Ovary (tissue), 9 donors: ENCODE results near the gene CCDC194. TPM values are rescaled to one million over a fixed set of nuclear protein-coding genes. Genes with fewer than 3 reads are reported as not detected.

Experiments
- DNase-seq, 5 donors: peaks; one replicate each; pipeline ENCODE4 v3.0.0-alpha.2; 2019 to 2020
- H3K27ac ChIP-seq, 2 donors: fragments of 200-600 bp; one replicate each; pipeline versions ENCODE4 v1.5.1 to v1.8.0; 2019 to 2022
- H3K27me3 ChIP-seq: fragments of 200-600 bp; one replicate; pipeline ENCODE4 v1.8.0; 2022
- H3K36me3 ChIP-seq: fragments of 200-600 bp; sonication (generic); one replicate; pipeline ENCODE4 v1.5.1; 2019
- H3K4me1 ChIP-seq: one replicate; pipeline ENCODE4 v1.8.1; 2013; ENCODE audit warnings: mild to moderate bottlenecking, moderate library complexity; ENCODE audit not compliant: insufficient read depth
- H3K4me3 ChIP-seq: fragments of 200-600 bp; sonication (generic); one replicate; pipeline ENCODE4 v1.5.1; 2017
- H3K9me3 ChIP-seq, 2 donors: fragments of 200-600 bp in 1 of 2; sonication (generic) in 1 of 2; one replicate each; pipeline versions ENCODE4 v1.5.1 to v1.8.1; 2013 to 2019; ENCODE audit warnings: mild to moderate bottlenecking in 1 of 2, moderate library complexity in 1 of 2
- EP300 ChIP-seq: sonication (generic); formaldehyde crosslinking; IDR thresholded peaks from one replicate; pipeline ENCODE4 v1.6.1; 2017; ENCODE audit warnings: antibody characterized with exemption
- POLR2A ChIP-seq: fragments of 450-650 bp; IDR thresholded peaks from one replicate; pipeline ENCODE4 v1.6.1; 2017; ENCODE audit warnings: antibody characterized with exemption, mild to moderate bottlenecking, moderate library complexity
- WGBS, 3 donors: extraction: QIAGEN DNeasy Blood & Tissue Kit in 1 of 3; methylation state at CpG; one replicate each; pipeline versions ENCODE4 v1.1.5 to v1.1.7; 2013 to 2017; 5-methylcytosine and 5-hydroxymethylcytosine counted together
- intact Hi-C, 4 donors: fragments of 100-400 bp; cut with DNase I; formaldehyde crosslinking; loops; one replicate each; pipeline versions ENCODE4 v1.11.0 to v1.15.1; 2022 to 2023
- polyA plus RNA-seq, 2 donors: library from polyadenylated mRNA; stranded (reverse); fragments of 200-250 nt in 1 of 2; fragments of 350-450 nt in 1 of 2; fragmentation: Illumina TruSeq in 1 of 2; extraction: RNeasy Lipid Tissue Mini Kit (QIAGEN cat#74804) in 1 of 2; gene quantifications; one replicate each; pipeline ENCODE4 v1.2.3, GENCODE V29; 2013 to 2014
- total RNA-seq, 7 donors: library from RNA; depleted of rRNA in 2 of 7; stranded (reverse); fragments of >200 nt in 2 of 7; fragmentation: NEBNext Ultra II Directional in 3 of 7; extraction: Animal tissue kit (Norgen Biotek cat#: 25700) in 3 of 7; gene quantifications; one replicate each; pipeline versions ENCODE4 v1.1.0 to v1.2.4, GENCODE V29; 2016 to 2023
- TF ChIP-seq, protein P1 (sequence below), 3 donors: fragments of 450-650 bp in 2 of 3; fragments of 200-600 bp in 1 of 3; IDR thresholded peaks; one replicate each; pipeline versions ENCODE4 v1.5.1 to v1.8.0; 2016 to 2022; ENCODE audit warnings: antibody characterized with exemption in 3 of 3, mild to moderate bottlenecking in 1 of 3
- donor health status: DM: no; HTN: no; CAD: no; lungs with moderate emphysema.
- donor health status: DM: no; HTN: no; CAD: no.
- donor health status: Bipolar disorder and iron deficiency.
- donor health status: DM: yes; HTN: yes; CAD: no.
- donor health status: DM: no; HTN: no; CAD: no.
- donor health status: DM: yes; HTN: yes; CAD: no.

Gene CCDC194
- total and polyA plus RNA-seq, 9 donors, result 0.69 to 13.6 (median 5.7) TPM

DNA sequence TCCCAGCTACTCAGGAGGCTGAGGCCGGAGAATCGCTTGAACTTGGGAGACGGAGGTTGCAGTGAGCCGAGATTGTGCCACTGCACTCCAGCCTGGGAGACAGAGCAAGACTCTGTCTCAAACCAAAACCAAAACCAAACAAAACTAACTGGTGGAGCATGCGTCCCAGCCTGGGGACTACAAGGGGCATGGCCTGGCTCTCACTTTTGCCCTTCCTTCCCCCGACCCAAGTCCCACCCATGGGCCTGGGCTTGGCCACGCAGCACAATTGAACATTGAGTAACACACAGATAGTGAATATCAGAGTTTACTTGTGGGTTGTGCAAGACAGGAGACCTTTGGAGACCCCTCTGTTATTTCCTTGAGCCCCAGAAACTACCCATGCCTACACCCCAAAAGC is 41.2 kb upstream of the CCDC194 start:
- TF ChIP-seq EP300 (no peak), POLR2A (no peak)
- TF ChIP-seq, protein P1, sequence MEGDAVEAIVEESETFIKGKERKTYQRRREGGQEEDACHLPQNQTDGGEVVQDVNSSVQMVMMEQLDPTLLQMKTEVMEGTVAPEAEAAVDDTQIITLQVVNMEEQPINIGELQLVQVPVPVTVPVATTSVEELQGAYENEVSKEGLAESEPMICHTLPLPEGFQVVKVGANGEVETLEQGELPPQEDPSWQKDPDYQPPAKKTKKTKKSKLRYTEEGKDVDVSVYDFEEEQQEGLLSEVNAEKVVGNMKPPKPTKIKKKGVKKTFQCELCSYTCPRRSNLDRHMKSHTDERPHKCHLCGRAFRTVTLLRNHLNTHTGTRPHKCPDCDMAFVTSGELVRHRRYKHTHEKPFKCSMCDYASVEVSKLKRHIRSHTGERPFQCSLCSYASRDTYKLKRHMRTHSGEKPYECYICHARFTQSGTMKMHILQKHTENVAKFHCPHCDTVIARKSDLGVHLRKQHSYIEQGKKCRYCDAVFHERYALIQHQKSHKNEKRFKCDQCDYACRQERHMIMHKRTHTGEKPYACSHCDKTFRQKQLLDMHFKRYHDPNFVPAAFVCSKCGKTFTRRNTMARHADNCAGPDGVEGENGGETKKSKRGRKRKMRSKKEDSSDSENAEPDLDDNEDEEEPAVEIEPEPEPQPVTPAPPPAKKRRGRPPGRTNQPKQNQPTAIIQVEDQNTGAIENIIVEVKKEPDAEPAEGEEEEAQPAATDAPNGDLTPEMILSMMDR (IDR thresholded peaks at IDR 0.05), result no peak
- H3K36me3 ChIP-seq, result no peaks in the 10 kb centered on the region
- no peaks in the 10 kb centered on the region for H3K27me3 ChIP-seq
- H3K9me3 ChIP-seq, result no peaks in the 10 kb centered on the region
- H3K4me3 ChIP-seq, result no peak overlapping the region
- intact Hi-C loops, result no loop called here
- no peaks in the 10 kb centered on the region for H3K4me1 ChIP-seq
- H3K27ac ChIP-seq, result no peak overlapping the region
- no peak for DNase-seq
- 88 to 90% (median 88%) methylated on average over 7 of the region's 7 CpGs for WGBS, 3 donors

DNA sequence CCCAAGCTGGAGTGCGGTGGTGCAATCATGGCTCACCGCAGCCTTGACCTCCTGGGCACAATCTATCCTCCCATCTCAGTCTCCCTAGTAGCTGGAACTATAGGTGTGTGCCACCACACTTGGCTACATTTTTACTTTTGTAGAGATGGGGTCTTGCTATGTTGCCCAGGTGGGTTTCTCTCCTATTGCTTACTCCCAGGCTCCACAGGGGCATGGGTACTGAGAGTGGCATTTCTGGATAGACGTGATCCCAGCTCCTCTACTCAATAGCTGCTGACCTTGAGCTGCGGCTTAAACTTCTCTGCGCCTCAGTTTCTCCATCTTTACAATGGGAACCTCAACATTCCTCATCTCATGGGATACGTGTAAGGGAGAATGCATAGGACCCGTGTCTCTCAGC is 37.4 kb upstream of the CCDC194 start:
- Histone ChIP-seq H3K36me3 (no peaks in the 10 kb centered on the region), H3K27me3 (no peaks in the 10 kb centered on the region), H3K4me1 (peaks cover 9% of the 10 kb centered on the region), H3K9me3 (no peaks in the 10 kb centered on the region), H3K4me3 (no peak overlapping the region), H3K27ac (no peak overlapping the region)
- intact Hi-C loops, result no loop called here
- TF ChIP-seq, protein P1 (IDR thresholded peaks at IDR 0.05), result no peak
- TF ChIP-seq EP300, result no peak
- TF ChIP-seq POLR2A, result no peak
- WGBS, 3 donors, result 88 to 93% (median 89%) methylated on average over 7 of the region's 7 CpGs
- DNase-seq, result no peak

DNA sequence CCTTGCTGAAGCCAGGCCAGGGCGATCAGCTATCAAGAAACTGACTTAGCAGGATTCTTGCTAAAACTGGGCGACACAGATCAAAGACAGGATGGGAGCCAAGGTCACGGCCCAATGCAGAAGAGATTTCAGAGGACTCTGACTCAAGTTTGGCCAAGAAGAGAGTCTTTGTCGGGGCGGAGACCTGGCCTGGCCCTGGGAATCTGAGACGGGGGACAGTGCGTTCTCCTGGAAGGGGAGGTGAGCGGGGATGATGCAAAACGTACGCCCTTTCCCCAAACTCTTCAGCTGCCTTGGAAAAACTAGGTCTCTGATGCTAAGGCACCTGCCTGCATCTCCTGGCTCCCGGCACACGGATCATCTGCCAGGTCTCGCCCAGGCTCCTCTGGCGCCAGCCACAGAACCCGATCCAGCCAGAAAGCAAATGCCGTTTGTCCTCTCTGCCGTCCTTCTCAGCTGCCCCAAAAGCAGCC is 35.7 kb upstream of the CCDC194 start:
- Histone ChIP-seq H3K27me3 (no peaks in the 10 kb centered on the region), H3K36me3 (no peaks in the 10 kb centered on the region), H3K4me3 (no peak overlapping the region), H3K9me3 (no peaks in the 10 kb centered on the region), H3K4me1 (peaks cover 9% of the 10 kb centered on the region), H3K27ac (peak overlapping the region in 1 of 2 donors; percentile 49)
- intact Hi-C loops, result no loop called here
- DNase-seq, result peak in 4 of 5 donors; percentile 55 to 88 (median 80)
- TF ChIP-seq, protein P1 (IDR thresholded peaks at IDR 0.05), result no peak
- no peak for TF ChIP-seq EP300
- TF ChIP-seq POLR2A, result no peak
- WGBS, 3 donors, result 6 to 15% (median 13%) methylated on average over 17 of the region's 17 CpGs

GRCh38 chr19:17424743-17425365 is 30.9 kb upstream of the CCDC194 start:
- 22 to 25% (median 25%) methylated on average over 27 of the region's 27 CpGs for WGBS, 3 donors
- no peaks in the 10 kb centered on the region for H3K27me3 ChIP-seq
- H3K9me3 ChIP-seq, result no peaks in the 10 kb centered on the region
- TF ChIP-seq EP300 (no peak), POLR2A (no peak)
- TF ChIP-seq, protein P1 (IDR thresholded peaks at IDR 0.05), result peak in 2 of 3 donors; percentile 58 to 73
- no peaks in the 10 kb centered on the region for H3K36me3 ChIP-seq
- H3K27ac ChIP-seq, result no peak overlapping the region
- DNase-seq, result peak; percentile 64 to 80 (median 65)
- intact Hi-C loops, result loop anchor here in 1 of 4 donors (5.0 kb wide), 1 partner anchor 42 kb away; no protein-coding TSS in a partner anchor
- peaks cover 5% of the 10 kb centered on the region for H3K4me1 ChIP-seq
- H3K4me3 ChIP-seq, result no peak overlapping the region
